HG03064 (cell line): ENCODE results near the gene SCEL.

Experiments
- ATAC-seq: cut with Tn5 transposase; IDR thresholded peaks from one replicate; pipeline ENCODE4 v1.9.1; 2021; ENCODE audit warnings: low read depth; ENCODE audit not compliant: unreplicated experiment

The SCEL gene

DNA sequence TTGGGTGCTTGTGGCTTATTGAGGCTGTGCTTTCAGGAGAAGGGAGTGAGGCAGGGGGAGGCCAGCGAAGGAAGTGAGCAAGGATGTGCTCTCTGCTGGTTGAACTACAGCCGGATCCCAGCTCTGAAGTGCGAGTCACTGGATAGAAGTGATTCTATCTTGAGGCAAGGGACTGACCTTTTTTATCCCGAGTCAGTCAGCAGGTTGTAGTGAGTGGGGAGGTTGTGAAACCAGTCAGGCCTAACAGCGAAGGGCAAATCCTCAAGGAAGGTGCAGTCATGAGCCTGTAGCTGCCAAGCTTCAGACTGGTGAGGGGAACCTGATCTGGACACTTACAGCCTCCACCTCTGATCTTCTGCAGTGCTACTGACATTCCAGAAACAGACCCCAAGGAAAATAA lies 18.6 kb downstream of the SCEL start:
- ATAC-seq, result no peak

DNA sequence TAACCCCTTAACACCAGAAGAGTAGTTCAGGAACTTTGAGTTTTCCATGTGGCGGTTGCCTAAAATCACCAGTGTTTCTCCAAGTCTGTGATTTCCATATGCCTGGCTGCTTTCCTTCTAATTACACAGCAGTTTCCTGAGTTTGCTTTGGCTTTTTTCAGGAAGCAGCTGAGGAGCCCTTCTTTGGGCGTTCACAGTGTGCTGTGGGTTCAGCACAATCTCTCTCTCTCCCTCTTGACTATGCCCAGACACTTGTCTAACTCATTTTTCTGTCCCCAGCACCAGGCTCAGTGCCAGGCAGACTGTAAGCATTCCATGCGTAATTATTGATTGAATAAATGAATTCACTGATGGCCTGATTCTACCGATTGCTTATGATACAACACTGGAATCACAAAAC lies 19.7 kb downstream of the SCEL start:
- ATAC-seq, result no peak

DNA sequence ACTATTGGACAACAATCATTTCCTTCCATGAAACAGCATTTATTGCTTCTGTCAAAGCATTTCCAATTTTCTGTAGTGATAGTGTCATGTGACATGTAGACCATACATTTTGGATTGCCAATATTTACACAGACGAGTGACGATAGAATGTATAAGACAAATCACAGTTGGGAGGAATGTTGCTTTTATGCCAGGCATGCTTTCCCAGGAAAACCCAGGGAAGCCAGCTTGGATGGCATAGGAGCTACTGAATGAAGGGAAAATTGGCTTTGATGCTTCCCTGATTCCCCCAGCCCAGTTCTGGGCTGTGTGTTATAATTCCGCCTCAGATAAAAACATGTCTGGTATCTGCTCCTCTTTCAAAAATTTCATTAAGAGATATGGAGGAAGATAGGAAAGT lies 22.5 kb downstream of the SCEL start:
- no peak for ATAC-seq

DNA sequence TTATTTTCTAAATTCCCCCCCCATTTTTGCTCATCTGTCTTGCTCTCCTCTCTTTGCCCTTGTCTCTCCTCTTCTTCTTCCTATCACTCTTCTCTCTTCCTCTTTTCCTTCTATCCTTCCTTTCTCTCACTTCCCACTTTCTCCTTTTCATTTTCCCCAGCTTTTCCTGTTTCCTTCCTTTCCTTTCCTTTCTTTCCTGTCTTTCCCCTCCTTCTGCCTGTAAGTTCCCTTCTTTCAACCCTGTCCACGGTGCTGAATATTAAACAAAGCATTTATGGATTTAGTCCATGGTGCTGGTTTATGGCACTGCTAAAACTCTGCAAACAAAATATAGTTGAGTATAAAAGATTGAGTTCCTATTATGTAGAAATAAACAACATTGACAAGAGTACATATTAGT lies 27.6 kb downstream of the SCEL start:
- ATAC-seq, result no peak

DNA sequence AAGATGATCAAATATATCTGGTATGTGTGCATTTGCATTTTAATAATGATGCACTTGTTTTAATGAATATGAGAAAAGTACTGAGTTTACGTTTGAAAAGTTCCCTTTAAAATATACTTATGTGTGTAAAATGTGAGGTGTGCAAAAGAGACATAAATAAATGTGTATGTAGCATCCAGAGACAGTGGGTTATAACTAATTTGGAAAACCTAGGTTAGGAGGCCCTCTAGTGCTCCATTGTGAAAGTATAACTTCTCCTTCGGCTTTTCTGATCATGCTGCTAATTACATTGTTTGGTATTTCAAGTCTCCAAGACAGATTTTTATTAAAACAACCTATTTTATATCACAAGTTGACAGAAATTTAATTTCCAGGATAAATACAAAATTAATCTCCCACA lies 30.1 kb downstream of the SCEL start:
- no peak for ATAC-seq

DNA sequence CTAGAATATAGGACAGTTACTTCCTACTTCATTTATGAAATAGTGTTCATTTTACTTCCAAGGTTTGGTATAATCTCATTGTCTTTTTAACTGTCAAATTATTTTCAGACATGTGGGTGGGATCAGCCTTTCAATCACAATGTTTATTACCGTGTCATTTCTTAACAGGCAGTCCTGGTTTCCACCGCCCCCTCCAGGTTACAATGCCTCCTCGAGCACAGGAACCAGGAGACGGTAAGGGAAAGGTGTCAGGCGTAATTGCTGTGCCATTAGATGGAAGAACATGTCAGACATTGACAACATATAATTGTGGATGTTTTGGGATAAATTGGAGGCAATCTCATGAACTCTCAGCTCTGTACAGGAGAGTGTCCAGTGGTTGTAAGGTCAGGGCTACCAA lies 36.5 kb downstream of the SCEL start:
- ATAC-seq, result no peak

DNA sequence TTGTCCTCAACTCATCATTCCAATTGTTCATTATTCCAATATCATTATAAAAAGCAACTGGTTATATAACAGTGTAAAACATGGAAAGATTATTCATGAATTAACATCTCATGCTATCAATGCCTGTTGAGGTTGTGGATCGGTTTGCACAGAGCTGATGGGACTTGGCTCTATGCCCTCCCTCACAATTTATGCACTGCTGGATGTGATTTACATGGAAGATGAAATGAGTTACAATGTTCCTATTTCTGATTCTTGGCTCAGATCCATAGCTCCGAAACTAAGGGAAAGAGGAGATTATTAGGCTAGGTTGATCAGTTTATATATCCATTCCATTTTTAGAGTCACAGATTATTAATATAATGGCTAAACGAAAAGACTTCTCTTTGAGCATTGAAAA lies 38.6 kb downstream of the SCEL start:
- no peak for ATAC-seq

DNA sequence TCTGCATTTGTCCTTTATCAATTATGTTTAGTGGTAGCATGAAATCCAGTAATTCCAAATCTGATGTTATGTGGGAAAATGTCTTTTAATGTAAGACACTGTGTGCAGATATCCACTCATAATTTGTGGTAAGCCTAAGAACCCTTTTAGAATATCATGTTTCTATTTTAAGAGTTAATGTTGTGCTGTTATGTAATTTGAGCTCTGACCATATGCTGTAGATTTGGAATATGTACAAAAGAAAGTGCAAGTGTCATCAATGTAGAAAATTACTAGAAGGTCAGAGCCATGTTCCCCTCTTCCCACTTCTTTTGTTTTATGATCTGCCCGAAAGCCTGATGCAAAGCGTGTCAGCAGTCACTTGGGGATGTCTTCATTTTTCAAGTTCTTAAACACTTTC lies 44.5 kb downstream of the SCEL start:
- ATAC-seq, result no peak

DNA sequence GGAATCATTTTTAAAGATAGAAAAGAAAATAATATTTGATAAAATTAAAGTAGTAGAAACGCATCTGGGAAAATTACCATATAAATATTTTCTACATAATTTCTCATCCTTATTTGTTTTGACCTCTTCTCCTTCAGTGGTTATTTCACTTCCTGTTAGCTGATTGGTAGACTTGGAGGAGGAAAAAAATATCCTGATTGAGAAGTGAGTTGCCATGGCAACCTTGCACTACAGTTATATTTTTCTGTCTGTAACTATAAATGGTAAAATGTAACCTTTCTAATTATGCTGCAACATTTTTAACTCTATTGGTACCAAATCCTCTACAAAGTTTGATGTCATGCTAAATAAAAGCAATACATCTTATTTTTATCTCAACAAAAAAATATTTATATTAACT lies 45.2 kb downstream of the SCEL start:
- ATAC-seq, result no peak

DNA sequence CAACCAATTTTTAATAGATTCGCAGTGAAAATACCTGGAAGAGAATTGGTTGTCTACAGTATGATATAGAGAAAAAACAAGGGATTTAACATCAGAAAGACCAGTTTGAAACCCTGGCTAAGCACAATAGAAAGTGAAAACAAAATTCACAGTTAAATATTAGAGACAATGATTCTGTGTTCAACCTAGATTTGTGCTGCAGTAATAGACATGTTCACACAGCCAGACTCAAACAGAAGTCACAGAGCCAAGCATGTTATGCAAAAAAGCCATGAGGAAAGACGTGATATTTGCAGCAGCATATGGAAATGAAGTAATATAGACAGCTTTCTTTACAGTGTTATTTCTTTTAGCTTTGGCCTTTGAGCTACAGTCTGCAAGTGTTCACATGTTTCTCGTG lies 48.1 kb downstream of the SCEL start:
- ATAC-seq, result no peak

DNA sequence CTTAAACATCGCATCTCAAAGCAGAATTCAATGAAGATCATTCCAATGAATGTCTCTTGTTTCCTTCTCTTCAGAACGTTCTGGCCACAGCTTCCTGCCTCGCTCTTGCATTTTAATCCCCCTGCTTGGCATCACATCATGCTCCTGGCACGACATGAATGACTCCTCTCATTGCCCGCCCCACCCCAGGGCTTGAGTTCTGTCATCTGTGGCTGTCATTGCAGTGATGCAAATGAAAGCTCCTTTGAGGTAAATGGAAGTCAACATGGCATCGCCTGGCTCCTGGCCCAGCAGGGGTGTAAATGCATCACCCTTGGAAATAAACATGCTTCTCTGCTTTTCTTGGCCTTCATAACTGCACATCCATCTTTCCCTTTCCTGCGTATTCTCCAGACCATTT lies 48.6 kb downstream of the SCEL start:
- ATAC-seq, result no peak

DNA sequence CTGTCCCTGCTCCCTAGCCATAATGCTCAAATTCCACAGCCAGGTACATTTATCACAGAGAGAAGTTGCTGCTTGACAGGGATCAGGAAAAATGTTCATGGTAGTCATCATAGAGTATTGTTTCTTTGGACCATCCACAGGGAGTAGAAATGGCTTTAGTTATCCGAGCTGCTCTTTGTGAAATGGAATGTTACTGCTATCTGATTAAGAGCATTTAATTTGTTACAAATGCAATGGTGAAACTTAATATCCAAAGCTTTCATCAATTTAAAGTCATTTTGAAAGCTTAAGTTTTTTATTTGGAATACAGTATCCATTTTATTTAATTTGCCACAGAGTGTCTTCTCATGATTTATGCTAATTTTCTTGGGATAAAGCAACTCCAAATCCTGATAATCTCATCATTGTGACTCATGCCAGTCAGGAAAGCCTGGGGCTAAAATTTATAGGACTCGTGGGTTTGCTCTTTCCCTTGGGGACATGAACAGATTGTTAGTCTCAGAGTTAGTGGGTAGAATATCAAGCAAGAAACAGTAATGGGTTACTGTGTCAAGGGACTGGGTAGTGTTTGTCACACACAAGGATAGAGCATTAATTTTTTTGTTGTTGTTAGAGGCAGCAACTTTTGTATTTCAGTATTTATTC lies 59.8 kb downstream of the SCEL start:
- no peak for ATAC-seq

DNA sequence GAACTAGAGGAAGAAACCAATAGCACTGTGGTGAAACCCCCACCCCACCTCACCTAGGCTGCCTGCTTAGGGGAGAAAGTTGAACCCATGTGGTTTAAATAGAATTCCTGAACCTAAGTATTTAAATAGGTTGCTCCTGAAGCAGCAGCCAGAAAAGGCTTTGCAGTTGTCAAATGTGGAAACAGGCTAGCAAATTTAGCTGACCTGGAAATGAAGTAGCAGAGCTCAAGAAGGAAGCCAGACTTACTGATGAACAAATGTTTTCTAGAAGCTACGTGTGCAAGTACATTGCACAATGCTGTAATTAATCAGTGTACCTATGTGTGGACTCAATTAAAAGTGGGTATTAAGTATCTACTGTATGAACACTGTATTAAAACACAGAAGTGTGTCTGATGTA lies 61.3 kb downstream of the SCEL start:
- no peak for ATAC-seq

DNA sequence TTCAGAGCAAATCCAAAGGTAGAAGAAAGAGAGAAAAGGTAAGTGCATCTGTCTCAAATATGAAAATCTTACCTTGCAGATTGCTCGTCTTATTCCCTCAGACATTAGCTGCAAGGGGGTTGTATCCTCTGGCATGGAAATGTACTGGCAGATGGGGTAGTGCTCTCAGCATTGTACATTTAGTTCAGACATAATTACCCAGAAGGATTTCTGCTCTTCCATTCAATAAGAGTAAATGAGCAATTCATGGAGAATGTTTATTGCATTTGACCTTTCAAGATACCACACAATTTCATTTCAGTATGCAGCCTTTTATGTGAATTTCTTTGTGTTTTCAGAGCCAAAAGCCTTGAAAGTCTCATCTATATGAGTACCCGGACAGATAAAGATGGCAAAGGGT lies 63.8 kb downstream of the SCEL start:
- ATAC-seq, result no peak

DNA sequence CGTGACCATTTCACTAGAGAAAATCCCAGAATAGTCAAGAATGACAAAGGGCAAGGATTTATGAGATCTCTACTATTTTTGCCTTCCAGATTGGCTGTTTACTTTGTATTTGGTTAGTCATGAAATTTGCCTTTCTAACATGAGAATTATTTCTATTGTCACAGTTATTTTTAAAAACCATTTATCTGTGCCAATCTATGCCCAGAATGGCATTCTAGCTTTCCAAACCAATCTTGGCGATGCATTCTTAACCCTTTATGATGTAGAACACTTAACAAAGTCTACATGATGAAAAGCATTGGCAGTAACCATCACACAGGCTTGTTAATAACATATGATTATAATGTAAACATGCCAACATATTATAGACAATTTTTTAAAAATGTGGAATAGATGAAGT lies 65.2 kb downstream of the SCEL start:
- ATAC-seq, result no peak

DNA sequence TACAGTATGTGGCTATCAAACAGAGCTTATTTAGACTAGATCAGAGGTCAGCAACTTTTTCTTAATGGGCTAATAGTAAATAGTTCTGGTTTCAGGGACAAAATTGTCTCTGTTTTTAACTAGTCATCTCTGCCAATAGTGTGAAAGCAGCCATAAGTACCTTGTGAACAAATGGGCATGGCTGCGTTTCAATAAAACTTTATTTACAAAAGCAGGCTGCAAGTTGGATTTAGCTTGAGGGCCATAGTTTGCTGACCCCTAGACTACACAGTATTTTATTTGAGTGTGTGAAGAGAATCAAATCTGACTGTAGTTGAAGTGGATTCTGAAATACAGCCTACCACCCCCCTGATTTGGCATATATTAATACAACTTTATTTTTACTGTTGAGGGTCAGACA lies 75.6 kb downstream of the SCEL start:
- no peak for ATAC-seq

DNA sequence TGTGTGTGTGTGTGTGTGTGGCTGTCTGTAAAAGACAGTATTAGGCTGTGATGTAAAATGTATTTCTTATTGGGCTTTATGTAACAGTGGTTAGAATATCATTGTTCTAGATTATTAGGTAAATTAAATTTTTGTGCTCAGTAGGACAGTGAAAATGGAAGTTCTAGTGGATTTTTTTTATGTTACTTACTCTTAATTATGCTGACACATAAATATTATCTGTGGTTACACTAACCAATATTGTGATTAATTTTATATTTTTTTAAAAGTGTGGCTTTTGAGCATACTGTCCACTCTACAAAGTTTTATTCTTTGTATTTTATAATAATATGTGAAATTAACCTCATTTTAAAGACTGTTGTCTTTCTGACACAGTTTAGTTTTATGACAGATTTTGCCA lies 80.5 kb downstream of the SCEL start:
- ATAC-seq, result no peak

DNA sequence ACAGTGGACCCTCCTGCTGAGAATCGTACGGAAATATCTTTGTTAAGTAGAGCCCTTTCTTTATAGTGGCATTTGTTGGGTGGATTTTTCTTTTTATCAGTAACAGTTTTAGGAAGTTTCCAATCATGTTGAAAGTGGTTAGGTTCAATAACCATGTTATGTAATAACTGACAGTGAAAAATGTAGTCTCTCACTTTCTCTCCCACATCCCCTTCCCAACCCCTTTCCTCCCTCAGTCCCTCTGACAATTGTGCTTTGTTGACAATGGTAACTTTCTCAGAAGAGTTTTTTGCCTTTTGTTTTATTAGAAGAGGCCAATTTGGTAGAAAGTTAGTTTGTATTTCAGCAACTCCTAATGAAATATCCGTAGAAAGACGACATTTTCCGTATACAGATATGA lies 84.1 kb downstream of the SCEL start:
- no peak for ATAC-seq

DNA sequence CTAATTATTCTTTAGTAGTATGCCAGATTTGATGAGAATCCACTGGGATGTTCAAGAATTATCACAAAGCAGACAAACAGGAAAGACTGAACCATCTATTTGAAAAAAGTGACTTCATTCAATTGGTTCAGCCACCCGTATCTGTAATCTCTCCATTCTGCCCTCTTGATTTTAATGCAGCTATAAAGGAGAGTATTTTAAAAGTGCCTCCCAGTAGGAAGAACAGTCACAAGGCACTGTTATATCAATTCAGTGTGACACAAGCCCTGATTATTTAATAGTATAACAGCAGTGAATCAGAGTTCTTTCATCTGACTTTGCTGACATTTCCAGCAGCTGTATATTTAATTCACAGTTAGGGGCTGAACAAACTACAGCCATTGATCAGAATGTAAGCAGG lies 84.6 kb downstream of the SCEL start:
- no peak for ATAC-seq

DNA sequence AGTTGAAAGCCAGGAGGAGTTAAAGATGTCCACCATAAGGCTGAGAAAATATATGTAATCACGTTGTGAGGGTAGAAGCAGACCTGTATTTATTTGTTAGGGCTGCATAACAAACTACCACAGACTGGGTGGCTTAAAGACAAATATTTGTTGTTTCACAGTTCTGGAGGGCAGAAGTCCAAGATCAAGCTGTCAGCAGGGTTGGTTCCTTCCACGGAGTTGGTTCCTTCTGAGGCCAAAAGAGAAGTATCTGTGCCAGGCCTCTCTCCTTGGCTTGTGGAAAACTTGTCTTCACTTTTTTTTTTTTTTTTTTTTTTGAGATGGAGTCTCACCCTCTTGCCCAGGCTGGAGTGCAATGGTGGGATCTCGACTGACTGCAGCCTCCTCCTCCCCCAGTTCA lies 88.3 kb downstream of the SCEL start:
- no peak for ATAC-seq

DNA sequence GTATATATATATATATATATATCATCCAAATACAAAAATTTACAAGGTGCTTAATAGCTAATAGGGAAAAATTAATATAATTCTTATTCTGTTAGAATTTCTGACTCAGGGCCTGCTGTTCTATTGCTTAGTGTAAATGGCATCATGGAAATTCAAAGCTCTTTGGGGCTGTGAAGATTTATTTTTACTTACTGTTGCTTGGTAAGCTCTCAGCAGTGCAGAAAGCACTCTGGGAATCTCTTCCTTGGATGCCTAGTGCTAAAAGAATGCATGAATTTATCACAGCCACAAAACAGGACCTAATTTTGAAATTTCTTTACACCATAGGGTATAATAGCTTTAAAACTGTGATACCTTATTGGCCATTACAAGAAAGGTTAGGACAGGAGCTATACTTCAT lies 92.7 kb downstream of the SCEL start:
- ATAC-seq, result no peak

DNA sequence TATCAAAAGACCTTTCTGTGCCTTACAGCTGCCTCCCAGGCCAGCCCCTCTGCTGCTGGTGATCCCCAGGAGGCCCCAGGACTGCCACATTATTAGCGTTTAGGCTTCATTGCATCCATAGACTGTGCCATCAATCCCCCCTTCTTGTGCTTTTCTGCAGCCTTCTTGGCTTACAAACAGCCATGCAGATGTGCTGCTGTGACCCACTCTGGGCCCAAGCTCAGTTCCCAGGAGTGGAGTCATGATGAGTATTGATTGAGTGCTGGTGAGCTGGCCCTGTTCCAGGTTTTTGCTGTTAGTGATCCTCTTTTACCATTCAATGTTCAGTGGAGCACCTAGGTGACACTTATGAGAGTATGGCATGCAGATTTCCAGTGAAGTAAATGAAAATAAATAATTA lies 102.1 kb downstream of the SCEL start:
- ATAC-seq, result no peak

DNA sequence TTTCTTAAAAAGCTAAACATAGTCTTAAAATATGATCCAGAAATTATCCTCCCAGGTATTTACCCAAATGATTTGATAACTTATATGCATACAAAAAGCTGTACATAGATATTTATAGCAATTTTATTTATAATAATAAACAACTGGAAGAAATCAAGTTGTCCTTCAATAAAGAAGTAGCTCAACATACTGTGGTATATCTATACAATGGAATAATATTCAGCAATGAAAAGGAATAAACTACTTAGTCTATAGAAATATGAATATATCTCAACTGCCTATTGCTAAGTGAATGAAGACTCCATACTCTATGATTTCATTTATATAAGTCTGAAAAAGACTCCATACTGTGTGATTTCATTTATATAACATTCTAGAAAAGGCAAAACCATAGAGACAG lies 114.9 kb downstream of the SCEL start:
- ATAC-seq, result no peak
